Ectodermal cell (in vitro differentiated cells): ENCODE measurements around the gene CD59.
"Not testable (repeated sequence)": the region's sequence is repeated elsewhere in the genome, so short reads cannot be mapped to it uniquely, and the experiment has no call there.

Experiments
- H3K27ac ChIP-seq: 2 replicates; pipeline ENCODE4 v1.7.0; 2013; ENCODE audit warnings: mild to moderate bottlenecking, low read depth, low read length; ENCODE audit not compliant: insufficient read depth, poor library complexity, severe bottlenecking
- H3K27me3 ChIP-seq: 2 replicates; pipeline ENCODE4 v1.7.0; 2013; ENCODE audit warnings: mild to moderate bottlenecking, low read length; ENCODE audit not compliant: insufficient read depth, control insufficient read depth, poor library complexity, severe bottlenecking
- H3K36me3 ChIP-seq: one replicate; pipeline ENCODE4 v1.7.0; 2013; ENCODE audit warnings: low read length; ENCODE audit not compliant: control insufficient read depth, insufficient read depth
- H3K4me1 ChIP-seq: one replicate; pipeline ENCODE4 v1.7.0; 2013; ENCODE audit warnings: low read length; ENCODE audit not compliant: control insufficient read depth, insufficient read depth
- H3K4me3 ChIP-seq: 2 replicates; pipeline ENCODE4 v1.7.0; 2013; ENCODE audit warnings: low read depth, low read length, control low read depth; ENCODE audit not compliant: insufficient read depth
- H3K9me3 ChIP-seq: 2 replicates; pipeline ENCODE4 v1.7.0; 2013; ENCODE audit warnings: mild to moderate bottlenecking, low read length, moderate library complexity; ENCODE audit not compliant: control insufficient read depth
- WGBS, 2 experiments: methylation state at CpG; one replicate each; pipeline ENCODE4 v1.1.7; 2013; ENCODE audit warnings: missing lambda C conversion rate in 2 of 2; 5-methylcytosine and 5-hydroxymethylcytosine counted together

Gene CD59

DNA sequence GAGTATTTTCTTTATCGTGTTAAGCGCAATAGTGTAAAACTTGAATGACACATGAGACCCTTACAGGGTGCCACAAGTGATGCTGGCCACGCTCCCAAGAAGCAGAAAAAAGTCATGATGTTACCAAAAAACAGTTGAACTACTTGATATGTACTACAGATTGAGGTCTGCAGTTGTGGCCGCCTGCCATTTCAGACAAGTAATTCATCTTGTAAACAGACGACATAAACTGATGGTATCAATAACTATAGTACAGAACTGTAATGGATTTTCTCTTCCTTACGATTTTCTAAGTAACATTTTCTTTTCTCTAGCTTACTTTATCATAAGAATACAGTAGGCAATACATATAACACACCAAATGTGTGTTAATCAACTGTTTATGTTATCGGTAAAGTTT lies 5.5 kb downstream of the CD59 start:
- WGBS, 2 experiments = 97 to 99% methylated on average over 6 to 7 of the region's 7 CpGs
- Histone ChIP-seq H3K36me3 (no peaks in the 10 kb centered on the region), H3K9me3 (no peaks in the 10 kb centered on the region), H3K27ac (no peak overlapping the region), H3K4me3 (no peak overlapping the region), H3K4me1 (peaks cover 10% of the 10 kb centered on the region), H3K27me3 (peaks cover 12% of the 10 kb centered on the region)

DNA sequence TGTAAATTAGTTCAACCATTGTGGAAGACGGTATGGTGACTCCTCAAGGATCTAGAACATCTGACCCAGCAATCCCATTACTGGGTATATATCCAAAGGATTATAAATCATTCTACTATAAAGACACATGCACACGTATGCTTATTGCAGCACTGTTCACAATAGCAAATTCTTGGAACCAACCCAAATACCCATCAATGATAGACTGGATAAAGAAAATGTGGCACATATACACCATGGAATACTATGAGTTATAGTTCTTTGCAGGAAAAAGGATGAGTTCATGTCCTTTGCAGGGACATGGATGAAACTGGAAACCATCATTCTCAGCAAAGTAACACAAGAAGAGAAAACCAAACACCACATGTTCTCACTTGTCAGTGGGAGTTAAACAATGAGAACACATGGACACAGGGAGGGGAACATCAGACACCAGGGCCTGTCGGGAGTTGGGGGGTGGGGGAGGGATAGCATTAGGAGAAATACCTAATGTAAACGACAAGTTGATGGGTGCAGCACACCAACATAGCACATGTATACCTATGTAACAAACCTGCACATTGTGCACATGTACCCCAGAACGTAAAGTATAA lies 7.1 kb downstream of the CD59 start:
- H3K36me3 ChIP-seq, H3K27me3 ChIP-seq, H3K27ac ChIP-seq, H3K4me1 ChIP-seq, H3K9me3 ChIP-seq, H3K4me3 ChIP-seq: not testable (repeated sequence)
- WGBS, 2 experiments = 97% methylated on average over 5 of the region's 5 CpGs

DNA sequence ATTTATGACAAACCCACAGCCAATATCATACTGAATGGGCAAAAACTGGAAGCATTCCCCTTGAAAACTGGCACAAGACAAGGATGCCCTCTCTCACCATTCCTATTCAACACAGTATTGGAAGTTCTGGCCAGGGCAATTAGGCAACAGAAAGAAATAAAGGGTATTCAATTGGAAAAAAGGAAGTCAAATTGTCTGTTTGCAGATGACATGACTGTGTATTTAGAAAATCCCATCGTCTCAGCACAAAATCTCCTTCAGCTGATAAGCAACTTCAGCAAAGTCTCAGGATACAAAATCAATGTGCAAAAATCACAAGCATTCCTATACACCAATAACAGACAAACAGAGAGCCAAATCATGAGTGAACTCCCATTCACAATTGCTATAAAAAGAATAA lies 8.7 kb downstream of the CD59 start:
- not testable (repeated sequence) for H3K36me3 ChIP-seq, H3K4me3 ChIP-seq, H3K27me3 ChIP-seq, H3K4me1 ChIP-seq, H3K9me3 ChIP-seq, H3K27ac ChIP-seq
- 88 to 91% methylated on average over 1 of the region's 1 CpG for WGBS, 2 experiments

DNA sequence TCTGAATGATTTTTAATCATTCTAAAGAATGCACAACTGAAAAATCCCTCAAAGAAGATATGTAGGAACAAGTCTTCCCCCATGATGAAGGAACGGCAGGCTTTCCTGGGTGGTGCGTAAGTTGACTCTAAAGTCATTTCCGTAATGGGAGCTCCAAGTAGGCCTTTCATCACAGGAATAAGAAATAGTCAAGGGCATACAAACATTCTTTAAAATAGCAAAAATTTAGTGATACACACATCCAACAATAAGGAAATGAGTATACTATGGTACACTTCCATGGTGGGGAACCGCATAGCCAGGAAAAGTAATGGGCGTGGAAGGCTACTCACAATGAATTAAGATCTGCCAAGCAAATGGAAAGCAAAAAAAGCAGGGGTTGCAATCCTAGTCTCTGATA lies 10.7 kb downstream of the CD59 start:
- H3K9me3 ChIP-seq = no peaks in the 10 kb centered on the region
- no peak overlapping the region for H3K4me3 ChIP-seq
- 90 to 93% methylated on average over 5 of the region's 5 CpGs for WGBS, 2 experiments
- no peaks in the 10 kb centered on the region for H3K27me3 ChIP-seq
- H3K4me1 ChIP-seq = peaks cover 8% of the 10 kb centered on the region
- no peaks in the 10 kb centered on the region for H3K36me3 ChIP-seq
- H3K27ac ChIP-seq = no peak overlapping the region

DNA sequence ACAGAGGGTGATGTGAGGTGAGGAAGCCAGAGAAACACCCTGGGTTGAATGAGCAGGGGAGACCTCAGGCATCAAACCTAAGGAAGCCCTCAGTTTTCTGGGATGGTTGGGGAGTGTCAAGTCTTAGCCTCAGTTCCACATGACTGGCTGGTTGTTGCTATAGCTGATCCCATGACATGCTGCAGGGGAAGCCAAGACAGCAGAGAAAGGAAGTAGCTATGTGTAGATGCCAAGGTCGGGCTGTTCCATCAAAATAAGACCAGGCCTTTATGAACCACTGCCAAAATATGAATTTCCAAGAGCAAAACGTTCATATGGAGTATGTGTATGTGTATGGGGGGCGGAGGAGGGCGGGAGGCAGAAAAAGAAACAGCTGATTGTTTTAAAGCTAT lies 11.6 kb downstream of the CD59 start:
- WGBS, 2 experiments = 90 to 95% methylated on average over 4 of the region's 4 CpGs
- Histone ChIP-seq H3K4me3 (no peak overlapping the region), H3K27ac (peak overlapping the region; percentile 19), H3K9me3 (no peaks in the 10 kb centered on the region), H3K4me1 (peaks cover 8% of the 10 kb centered on the region), H3K27me3 (no peaks in the 10 kb centered on the region), H3K36me3 (no peaks in the 10 kb centered on the region)

DNA sequence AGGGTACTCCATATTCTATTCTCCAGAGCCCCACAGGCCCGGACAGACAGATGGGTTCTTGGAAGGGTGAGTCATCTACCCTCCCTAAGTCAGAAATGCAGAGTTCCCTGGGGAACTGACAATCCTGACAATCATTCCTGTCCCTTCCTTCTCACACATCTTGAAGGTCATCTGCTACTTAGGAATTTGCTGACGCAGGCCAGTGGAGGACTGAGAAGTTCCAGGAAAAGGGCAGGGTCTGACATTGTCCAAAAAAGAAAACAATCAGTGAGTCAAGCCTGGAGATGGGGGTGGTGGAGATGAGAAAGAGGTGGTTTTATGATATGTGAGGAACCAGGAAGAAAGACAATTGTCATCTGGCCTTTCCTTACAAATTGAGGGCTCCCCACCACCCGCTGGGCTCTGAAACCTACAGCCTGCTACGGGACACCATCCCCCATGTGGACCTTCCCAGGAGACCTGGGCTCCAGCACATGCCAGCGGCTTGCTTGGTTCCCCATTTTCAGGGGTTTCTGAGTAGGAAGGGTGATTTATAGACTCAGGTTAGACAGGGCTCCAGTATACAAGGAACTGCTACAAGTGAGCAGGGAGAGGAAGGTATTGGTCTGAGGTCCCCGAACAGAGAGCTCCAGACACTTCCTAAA lies 12.9 kb downstream of the CD59 start:
- 90 to 93% methylated on average over 6 of the region's 6 CpGs for whole genome bisulfite sequencing, 2 experiments
- peaks cover 8% of the 10 kb centered on the region for H3K4me1 ChIP-seq
- no peaks in the 10 kb centered on the region for H3K36me3 ChIP-seq
- no peak overlapping the region for H3K27ac ChIP-seq
- no peak overlapping the region for H3K4me3 ChIP-seq
- no peaks in the 10 kb centered on the region for H3K9me3 ChIP-seq
- no peaks in the 10 kb centered on the region for H3K27me3 ChIP-seq

DNA sequence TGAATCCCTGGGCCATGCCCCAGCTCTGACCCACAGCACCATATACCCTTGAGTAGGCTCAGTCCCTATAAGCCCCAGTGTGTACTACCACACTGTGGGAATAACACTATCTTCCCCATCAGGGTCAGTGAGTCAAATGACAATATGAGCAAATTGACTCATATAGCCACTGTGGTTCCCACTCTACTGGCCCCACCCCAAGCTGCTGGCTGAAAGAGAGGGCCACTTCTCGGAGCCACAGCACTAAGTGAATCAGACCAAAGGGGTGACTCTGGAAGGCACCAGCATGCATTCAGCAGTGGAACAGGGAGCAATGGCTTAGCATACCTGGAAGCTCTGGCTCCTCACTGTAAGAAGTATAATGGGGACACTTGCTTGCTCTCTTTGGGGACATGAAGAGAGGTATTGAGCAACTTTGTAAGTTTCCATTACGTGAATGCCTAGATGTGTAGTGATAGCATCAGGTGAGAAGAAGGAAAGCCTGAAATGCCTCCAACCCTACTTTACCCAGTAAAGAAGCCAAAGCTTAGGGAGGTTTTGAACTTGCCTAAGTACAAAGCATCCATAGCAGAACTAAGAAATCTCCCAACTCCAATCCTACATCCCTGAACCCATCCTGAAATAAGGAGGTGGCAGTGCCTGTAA lies 13.5 kb downstream of the CD59 start:
- H3K4me1 ChIP-seq = peaks cover 8% of the 10 kb centered on the region
- WGBS, 2 experiments = 94 to 96% methylated on average over 2 of the region's 2 CpGs
- no peaks in the 10 kb centered on the region for H3K9me3 ChIP-seq
- H3K36me3 ChIP-seq = no peaks in the 10 kb centered on the region
- H3K27ac ChIP-seq = no peak overlapping the region
- no peaks in the 10 kb centered on the region for H3K27me3 ChIP-seq
- H3K4me3 ChIP-seq = no peak overlapping the region

DNA sequence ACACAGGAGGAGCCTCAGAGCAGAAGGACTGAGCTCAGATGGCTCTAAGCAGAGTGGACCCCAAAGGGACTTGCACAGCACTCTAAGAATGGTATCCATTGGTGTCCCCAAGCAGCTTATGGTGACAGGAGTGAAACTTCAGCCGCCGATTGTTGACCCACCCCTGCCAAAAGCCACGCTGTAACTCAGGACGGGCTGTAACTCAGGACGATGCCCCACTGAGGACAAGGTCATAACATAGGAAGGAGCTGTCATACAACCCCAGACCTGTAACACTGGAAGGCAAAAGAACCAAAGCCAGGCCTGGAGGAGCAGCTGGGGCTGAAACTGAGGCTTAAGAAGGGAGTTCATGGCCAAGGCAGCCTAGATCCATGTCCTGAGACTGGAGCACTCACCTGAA lies 14.2 kb downstream of the CD59 start:
- Histone ChIP-seq H3K4me3 (no peak overlapping the region), H3K9me3 (no peaks in the 10 kb centered on the region), H3K27me3 (no peaks in the 10 kb centered on the region), H3K4me1 (peaks cover 8% of the 10 kb centered on the region), H3K36me3 (no peaks in the 10 kb centered on the region), H3K27ac (no peak overlapping the region)
- WGBS, 2 experiments = 93 to 95% methylated on average over 5 of the region's 5 CpGs

DNA sequence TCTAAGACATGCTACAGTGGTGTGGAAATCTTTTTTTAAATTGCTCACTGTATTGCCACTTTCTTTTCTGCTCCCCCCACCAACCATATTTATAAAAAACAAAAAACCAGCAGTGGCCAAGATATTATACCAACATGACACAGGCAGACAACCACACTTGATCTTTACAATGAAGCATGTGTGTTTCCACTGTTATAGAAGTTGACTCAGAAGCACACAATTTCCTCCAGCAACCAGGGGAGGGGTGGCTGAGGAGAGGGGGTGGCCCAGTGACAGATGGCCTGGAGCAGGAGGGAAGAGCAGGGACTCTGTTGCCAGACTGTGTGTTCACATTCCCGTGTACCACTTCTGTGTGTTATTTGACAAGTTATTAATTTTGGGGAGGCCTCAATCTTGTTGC lies 14.8 kb downstream of the CD59 start:
- no peaks in the 10 kb centered on the region for H3K27me3 ChIP-seq
- no peaks in the 10 kb centered on the region for H3K36me3 ChIP-seq
- 87 to 100% methylated on average over 1 of the region's 1 CpG for WGBS, 2 experiments
- H3K4me1 ChIP-seq = peaks cover 8% of the 10 kb centered on the region
- no peak overlapping the region for H3K27ac ChIP-seq
- H3K9me3 ChIP-seq = no peaks in the 10 kb centered on the region
- no peak overlapping the region for H3K4me3 ChIP-seq

DNA sequence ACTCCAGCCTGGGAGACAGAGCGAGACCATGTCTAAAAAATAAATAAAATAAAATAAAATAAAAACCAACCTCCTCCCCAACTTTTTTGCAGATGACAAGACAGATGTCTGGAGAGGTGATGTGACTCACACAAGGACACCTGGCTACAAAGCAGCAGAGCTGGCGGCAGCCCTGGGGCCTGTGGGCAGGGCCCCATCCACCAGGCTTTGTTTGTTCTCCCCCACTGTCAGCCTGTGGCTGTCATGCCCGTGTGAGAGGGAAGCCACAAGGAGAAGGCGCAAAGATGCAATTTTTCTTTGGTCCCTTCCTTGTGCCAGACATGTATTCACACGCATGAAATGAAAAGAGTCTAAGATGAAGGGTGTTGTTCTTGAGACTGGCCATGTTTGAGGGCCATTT lies 16.6 kb downstream of the CD59 start:
- WGBS, 2 experiments = 85 to 87% methylated on average over 4 of the region's 5 CpGs
- Histone ChIP-seq H3K4me3 (no peak overlapping the region), H3K27ac (no peak overlapping the region), H3K27me3 (no peaks in the 10 kb centered on the region), H3K4me1 (peaks cover 5% of the 10 kb centered on the region), H3K36me3 (no peaks in the 10 kb centered on the region), H3K9me3 (no peaks in the 10 kb centered on the region)
